ENCODE data around the gene GRM2. TPM values are rescaled to one million over a fixed set of nuclear protein-coding genes. Genes with fewer than 3 reads are reported as not detected.
"Not testable (repeated sequence)": the region's sequence is repeated elsewhere in the genome, so short reads cannot be mapped to it uniquely, and the experiment has no call there.

Gene GRM2
- total RNA-seq, 1 donor from 2014 or later, result 0.49 TPM

GRCh38 chr3:51751287-51751686 is 44.4 kb downstream of the GRM2 start:
- Histone ChIP-seq H3K27me3 (no peaks in the 10 kb centered on the region), H3K4me3 (no peak overlapping the region), H3K27ac (no peak overlapping the region), H3K9me3 (no peaks in the 10 kb centered on the region), H3K4me1 (no peaks in the 10 kb centered on the region), H3K36me3 (no peaks in the 10 kb centered on the region)
- intact Hi-C loops (cut with DNase I), result no loop called here
- no peak for DNase-seq
- TF ChIP-seq CTCF (IDR thresholded peaks at IDR 0.05), result no peak
- ATAC-seq, result no peak

- H3K36me3 ChIP-seq; H3K9me3 ChIP-seq; H3K4me1 ChIP-seq; H3K27me3 ChIP-seq; DNase-seq; ATAC-seq; H3K4me3 ChIP-seq; H3K27ac ChIP-seq; intact Hi-C loops (cut with DNase I): not testable (repeated sequence)
Measured at GRCh38 chr3:51753763-51754750, 47.2 kb downstream of the GRM2 start.

GRCh38 chr3:51759203-51759602 is 52.3 kb downstream of the GRM2 start:
- peaks cover 11% of the 10 kb centered on the region for H3K9me3 ChIP-seq
- H3K27ac ChIP-seq, result no peak overlapping the region
- DNase-seq (no peak), ATAC-seq (no peak)
- no peaks in the 10 kb centered on the region for H3K4me1 ChIP-seq
- intact Hi-C loops (cut with DNase I), result no loop called here
- no peak for TF ChIP-seq CTCF (IDR thresholded peaks at IDR 0.05)
- no peak overlapping the region for H3K4me3 ChIP-seq
- H3K36me3 ChIP-seq, result no peaks in the 10 kb centered on the region
- H3K27me3 ChIP-seq, result no peaks in the 10 kb centered on the region

Other genes starting within 250 kb of the GRM2 start
- gene DCAF1, start 207.1 kb upstream of the GRM2 start, total RNA-seq, result 25.1 TPM
- 27.9 TPM for gene RAD54L2, start 168.3 kb upstream of the GRM2 start, total RNA-seq
- 51.0 TPM for gene TEX264, start 35.8 kb upstream of the GRM2 start, total RNA-seq
- not detected for gene IQCF6, start 72.2 kb downstream of the GRM2 start, total RNA-seq
- gene IQCF2, start 154.5 kb downstream of the GRM2 start, total RNA-seq, result not detected
- gene IQCF5, start 168.5 kb downstream of the GRM2 start, total RNA-seq, result not detected
- not detected for gene IQCF1, start 196.3 kb downstream of the GRM2 start, total RNA-seq
- 20.6 TPM for gene RRP9, start 234.8 kb downstream of the GRM2 start, total RNA-seq
- gene PARP3, start 235.3 kb downstream of the GRM2 start, total RNA-seq, result 20.9 TPM
- not detected for gene GPR62, start 248.3 kb downstream of the GRM2 start, total RNA-seq

Data from upper lobe of right lung (tissue), 1 donor.